ENCODE results near the gene MAMDC2. TPM values are rescaled to one million over a fixed set of nuclear protein-coding genes. Genes with fewer than 3 reads are reported as not detected.
A peak's percentile ranks its signal among the peaks of the same experiment; 100 is the strongest.
"Not testable (repeated sequence)": the region's sequence is repeated elsewhere in the genome, so short reads cannot be mapped to it uniquely, and the experiment has no call there.

MAMDC2 gene
- total RNA-seq, 1 donor from 2014 or later, result 76.7 TPM

- TF ChIP-seq CTCF (IDR thresholded peaks at IDR 0.05), result no peak
- H3K36me3 Mint-ChIP-seq (ENCODE audit: low read depth), result peaks cover 22% of the 10 kb centered on the region
- no peak overlapping the region for H3K27ac Mint-ChIP-seq (ENCODE audit: unreplicated experiment)
- no peaks in the 10 kb centered on the region for H3K27me3 Mint-ChIP-seq (ENCODE audit: low read depth)
- no peak for DNase-seq (ENCODE audit: low spot score)
- H3K4me1 Mint-ChIP-seq (ENCODE audit: low read depth), result peaks cover 11% of the 10 kb centered on the region
- H3K4me3 Mint-ChIP-seq (ENCODE audit: unreplicated experiment), result no peak overlapping the region
- no peaks in the 10 kb centered on the region for H3K9me3 Mint-ChIP-seq (ENCODE audit: low read depth)
Measured at GRCh38 chr9:70197216-70198044, 153.8 kb downstream of the MAMDC2 start.

- not testable (repeated sequence) for DNase-seq (ENCODE audit: low spot score); H3K4me3 Mint-ChIP-seq (ENCODE audit: unreplicated experiment); H3K27me3 Mint-ChIP-seq (ENCODE audit: low read depth); H3K27ac Mint-ChIP-seq (ENCODE audit: unreplicated experiment)
- peaks cover 17% of the 10 kb centered on the region for H3K9me3 Mint-ChIP-seq (ENCODE audit: low read depth)
- peaks cover 24% of the 10 kb centered on the region for H3K36me3 Mint-ChIP-seq (ENCODE audit: low read depth)
- peaks cover 12% of the 10 kb centered on the region for H3K4me1 Mint-ChIP-seq (ENCODE audit: low read depth)
Measured at GRCh38 chr9:70204743-70205142, 161.1 kb downstream of the MAMDC2 start.

GRCh38 chr9:70205366-70206020, 161.8 kb downstream of the MAMDC2 start:
- H3K27ac Mint-ChIP-seq (ENCODE audit: unreplicated experiment), result peak overlapping the region; percentile 70
- DNase-seq (ENCODE audit: low spot score), result no peak
- peaks cover 26% of the 10 kb centered on the region for H3K36me3 Mint-ChIP-seq (ENCODE audit: low read depth)
- peaks cover 12% of the 10 kb centered on the region for H3K4me1 Mint-ChIP-seq (ENCODE audit: low read depth)
- peaks cover 17% of the 10 kb centered on the region for H3K9me3 Mint-ChIP-seq (ENCODE audit: low read depth)
- no peak overlapping the region for H3K4me3 Mint-ChIP-seq (ENCODE audit: unreplicated experiment)
- no peak for TF ChIP-seq CTCF (IDR thresholded peaks at IDR 0.05)
- no peaks in the 10 kb centered on the region for H3K27me3 Mint-ChIP-seq (ENCODE audit: low read depth)

GRCh38 chr9:70217029-70217428, 173.4 kb downstream of the MAMDC2 start:
- Mint-ChIP-seq H3K27ac (ENCODE audit: unreplicated experiment) (no peak overlapping the region), H3K4me1 (ENCODE audit: low read depth) (peaks cover 17% of the 10 kb centered on the region), H3K9me3 (ENCODE audit: low read depth) (peaks cover 17% of the 10 kb centered on the region), H3K36me3 (ENCODE audit: low read depth) (peaks cover 42% of the 10 kb centered on the region), H3K4me3 (ENCODE audit: unreplicated experiment) (no peak overlapping the region), H3K27me3 (ENCODE audit: low read depth) (no peaks in the 10 kb centered on the region)
- DNase-seq (ENCODE audit: low spot score), result no peak
- TF ChIP-seq CTCF (IDR thresholded peaks at IDR 0.05), result no peak

- no peak for DNase-seq (ENCODE audit: low spot score)
- no peak overlapping the region for H3K27ac Mint-ChIP-seq (ENCODE audit: unreplicated experiment)
- no peak overlapping the region for H3K4me3 Mint-ChIP-seq (ENCODE audit: unreplicated experiment)
- H3K9me3 Mint-ChIP-seq (ENCODE audit: low read depth), result peaks cover 9% of the 10 kb centered on the region
- peaks cover 23% of the 10 kb centered on the region for H3K4me1 Mint-ChIP-seq (ENCODE audit: low read depth)
- TF ChIP-seq CTCF (IDR thresholded peaks at IDR 0.05), result no peak
- peaks cover 31% of the 10 kb centered on the region for H3K36me3 Mint-ChIP-seq (ENCODE audit: low read depth)
- H3K27me3 Mint-ChIP-seq (ENCODE audit: low read depth), result no peaks in the 10 kb centered on the region
Measured at GRCh38 chr9:70218767-70219166, 175.1 kb downstream of the MAMDC2 start.
